HG02870 (cell line): ENCODE results near the gene ARL6IP4.

Experiments used
- ATAC-seq: cut with Tn5 transposase; IDR thresholded peaks from one replicate; pipeline ENCODE4 v1.9.1; 2021; ENCODE audit warnings: mild to moderate bottlenecking, moderate library complexity; ENCODE audit not compliant: unreplicated experiment

The ARL6IP4 gene

GRCh38 chr12:122977655-122978392, 2.7 kb upstream of the ARL6IP4 start:
- ATAC-seq: no peak

GRCh38 chr12:122978507-122978955, 1.9 kb upstream of the ARL6IP4 start:
- no peak for ATAC-seq

GRCh38 chr12:122979001-122979907, 1.2 kb upstream of the ARL6IP4 start:
- ATAC-seq: no peak

GRCh38 chr12:122979908-122980182, 636 bp upstream of the ARL6IP4 start:
- no peak for ATAC-seq

GRCh38 chr12:122981036-122981471, 573 bp downstream of the ARL6IP4 start:
- ATAC-seq: no peak

GRCh38 chr12:122981587-122982476, 1.4 kb downstream of the ARL6IP4 start:
- no peak for ATAC-seq

GRCh38 chr12:122982477-122982815, 2.0 kb downstream of the ARL6IP4 start:
- ATAC-seq: no peak

GRCh38 chr12:122982963-122983788, 2.7 kb downstream of the ARL6IP4 start:
- no peak for ATAC-seq

- ATAC-seq: no peak
Observed at GRCh38 chr12:122983789-122984515, 3.5 kb downstream of the ARL6IP4 start.

- ATAC-seq: no peak
Observed at GRCh38 chr12:122984612-122985337, 4.3 kb downstream of the ARL6IP4 start.

GRCh38 chr12:122985338-122986257, 5.1 kb downstream of the ARL6IP4 start:
- no peak for ATAC-seq

GRCh38 chr12:122986258-122986871, 5.9 kb downstream of the ARL6IP4 start:
- ATAC-seq: no peak

GRCh38 chr12:122987086-122987951, 6.8 kb downstream of the ARL6IP4 start:
- no peak for ATAC-seq

GRCh38 chr12:122988036-122988435, 7.6 kb downstream of the ARL6IP4 start:
- ATAC-seq: no peak

- no peak for ATAC-seq
Observed at GRCh38 chr12:122988612-122989212, 8.2 kb downstream of the ARL6IP4 start.

GRCh38 chr12:122989225-122989839, 8.9 kb downstream of the ARL6IP4 start:
- ATAC-seq: no peak
